GM23338 (cell line): ENCODE measurements around the gene SLC39A8.

Source experiments
- CREB1 ChIP-seq: fragments of 250-450 bp; sonication (Bioruptor Pico); IDR thresholded peaks from 2 replicates; pipeline ENCODE4 v1.5.0; 2020; ENCODE audit warnings: low read depth, mild to moderate bottlenecking, moderate library complexity
- CTCF ChIP-seq, 2 experiments: fragments of 200-600 bp in 1 of 2; sonication (generic) in 1 of 2; conservative IDR thresholded peaks; 2 replicates each; pipeline versions ENCODE4 v1.5.1 to v1.6.1; 2016 to 2017; ENCODE audit warnings: antibody characterized with exemption in 2 of 2, low read depth in 2 of 2, mild to moderate bottlenecking in 2 of 2, moderate library complexity in 1 of 2
- EZH2 ChIP-seq: fragments of 200-600 bp; sonication (generic); IDR thresholded peaks from one replicate; pipeline ENCODE4 v1.8.0; 2017; ENCODE audit warnings: antibody characterized with exemption, mild to moderate bottlenecking, low read depth; ENCODE audit not compliant: unreplicated experiment
- EZH2phosphoT487 ChIP-seq: fragments of 200-600 bp; sonication (generic); IDR thresholded peaks from one replicate; pipeline ENCODE4 v1.8.1; 2018; ENCODE audit warnings: antibody characterized with exemption; ENCODE audit not compliant: unreplicated experiment
- JUNB ChIP-seq: IDR thresholded peaks from one replicate; pipeline ENCODE4 v1.6.1; 2016; ENCODE audit warnings: antibody characterized with exemption; ENCODE audit not compliant: unreplicated experiment
- NANOG ChIP-seq: IDR thresholded peaks from 2 replicates; pipeline ENCODE4 v1.6.1; 2016; ENCODE audit warnings: antibody characterized with exemption, borderline replicate concordance
- POLR2AphosphoS5 ChIP-seq: IDR thresholded peaks from 2 replicates; pipeline ENCODE4 v1.6.1; 2016; ENCODE audit warnings: antibody characterized with exemption, low read depth
- REST ChIP-seq: IDR thresholded peaks from one replicate; pipeline ENCODE4 v1.6.1; 2018; ENCODE audit warnings: antibody characterized with exemption; ENCODE audit not compliant: unreplicated experiment
- ZNF114 ChIP-seq: fragments of 250-450 bp; sonication (Bioruptor Pico); IDR thresholded peaks from 2 replicates; pipeline ENCODE4 v1.5.0; 2020; ENCODE audit warnings: mild to moderate bottlenecking, moderate library complexity

- no peak for TF ChIP-seq EZH2
- TF ChIP-seq CTCF (conservative IDR thresholded peaks at IDR 0.05; ENCODE audit: low read depth in 2 of 2) = no peak
- TF ChIP-seq POLR2AphosphoS5 = no peak
- TF ChIP-seq NANOG = peak; percentile 62; the same call in 1 of the 2 replicates
- no peak for TF ChIP-seq REST
- TF ChIP-seq ZNF114 = no peak
- no peak for TF ChIP-seq EZH2phosphoT487
- no peak for TF ChIP-seq JUNB
- no peak for TF ChIP-seq CREB1 (CRISPR knock-in tag)
Measured at GRCh38 chr4:102319594-102319993, 25.7 kb downstream of the SLC39A8 start.
